Panc1 (cell line): ENCODE measurements around the gene LTBP3.

Source experiments
- CTCF ChIP-seq: fragments of 450-650 bp; IDR thresholded peaks from 2 replicates; pipeline ENCODE4 v1.5.1; 2017; ENCODE audit warnings: mild to moderate bottlenecking
- POLR2AphosphoS5 ChIP-seq: IDR thresholded peaks from 2 replicates; pipeline ENCODE4 v1.6.1; 2012; ENCODE audit warnings: mild to moderate bottlenecking, low read depth, low read length, moderate library complexity
- REST ChIP-seq, 2 experiments: IDR thresholded peaks; 2 replicates each; pipeline ENCODE4 v1.6.1; 2011 to 2012; ENCODE audit warnings: low read depth in 2 of 2, control low read depth in 1 of 2, low read length in 1 of 2, mild to moderate bottlenecking in 1 of 2, moderate library complexity in 1 of 2; ENCODE audit not compliant: insufficient read depth in 1 of 2
- TCF7L2 ChIP-seq: IDR thresholded peaks from 2 replicates; pipeline ENCODE4 v1.6.1; 2011; ENCODE audit warnings: mild to moderate bottlenecking, low read depth, low read length, inconsistent platforms

- TF ChIP-seq CTCF (no peak), POLR2AphosphoS5 (no peak), REST (IDR thresholded peaks at IDR 0.05; ENCODE audit: insufficient read depth in 1 of 2, low read depth in 2 of 2, low read length in 1 of 2) (no peak), TCF7L2 (no peak)
These were observed 19.8 kb downstream of the LTBP3 start for GRCh38 chr11:65538232-65538914.
